IMR-90 (cell line): Measurements from ENCODE around the gene PLPP4. TPM values are rescaled to one million over a fixed set of nuclear protein-coding genes. Genes with fewer than 3 reads are reported as not detected.

Experiments used
- ATAC-seq: fragments of 200-7000 bp; cut with Tn5 transposase; 2 replicates; pipeline ENCODE4 v1.9.1; 2020; ENCODE audit warnings: low read depth, mild to moderate bottlenecking, moderate library complexity
- BruUV-seq: library from RNA; stranded (reverse); fragments of 400-500 nt; replicated peaks from 2 replicates; lab custom pipeline; 2021; lab: Mats Ljungman, UMichigan
- CTCF ChIA-PET: fragments of 300-600 bp; formaldehyde crosslinking; extraction: SDS; loops from one replicate; lab custom pipeline; 2021; ENCODE audit warnings: antibody characterized with exemption; lab: Yijun Ruan, JAX
- POLR2A ChIA-PET: fragments of 300-600 bp; sonication (Branson Sonifier 250); formaldehyde crosslinking; loops from one replicate; lab custom pipeline; 2022; ENCODE audit warnings: antibody characterized with exemption; ENCODE audit not compliant: unreplicated experiment; lab: Charles Lee
- DNase-seq: peaks from one replicate; pipeline ENCODE4 v3.0.0; 2013
- H2AFZ ChIP-seq: replicated peaks from 2 replicates; pipeline ENCODE3; 2013; ENCODE audit warnings: low read length, mild to moderate bottlenecking; ENCODE audit not compliant: poor library complexity
- H2AK5ac ChIP-seq: 2 replicates; pipeline ENCODE4 v1.6.1; 2013; ENCODE audit warnings: low read depth, low read length, inconsistent platforms
- H2AK9ac ChIP-seq: replicated peaks from 2 replicates; pipeline ENCODE3; 2013; ENCODE audit warnings: mild to moderate bottlenecking, low read depth, low read length, moderate library complexity; ENCODE audit not compliant: poor library complexity
- H2BK120ac ChIP-seq: 2 replicates; pipeline ENCODE4 v1.6.1; 2013; ENCODE audit warnings: low read depth, low read length, inconsistent platforms
- H2BK15ac ChIP-seq: 3 replicates; pipeline ENCODE4 v1.6.1; 2013; ENCODE audit warnings: low read depth, low read length, inconsistent platforms
- H2BK20ac ChIP-seq: 2 replicates; pipeline ENCODE4 v1.6.1; 2013; ENCODE audit warnings: low read depth, mild to moderate bottlenecking, inconsistent platforms, low read length, moderate library complexity
- H2BK5ac ChIP-seq: 2 replicates; pipeline ENCODE4 v1.6.1; 2013; ENCODE audit warnings: mild to moderate bottlenecking, low read depth, low read length, inconsistent platforms; ENCODE audit not compliant: poor library complexity, severe bottlenecking
- H3K14ac ChIP-seq: replicated peaks from 2 replicates; pipeline ENCODE4 v1.6.1; 2013; ENCODE audit warnings: low read depth, low read length, inconsistent platforms
- H3K18ac ChIP-seq: 2 replicates; pipeline ENCODE4 v1.6.1; 2013; ENCODE audit warnings: low read depth, low read length, control low read depth
- H3K23ac ChIP-seq: 2 replicates; pipeline ENCODE4 v1.6.1; 2013; ENCODE audit warnings: low read depth, low read length, inconsistent platforms
- H3K27ac ChIP-seq: 2 replicates; pipeline ENCODE4 v1.5.1; 2013; ENCODE audit warnings: mild to moderate bottlenecking, control low read depth, low read length; ENCODE audit not compliant: insufficient read depth
- H3K27me3 ChIP-seq: 2 replicates; pipeline ENCODE4 v1.6.1; 2013; ENCODE audit warnings: low read length; ENCODE audit not compliant: control insufficient read depth, insufficient read depth
- H3K36me3 ChIP-seq: 2 replicates; pipeline ENCODE4 v1.6.1; 2013; ENCODE audit warnings: low read length, mixed read lengths; ENCODE audit not compliant: control insufficient read depth, insufficient read depth
- H3K4ac ChIP-seq: 2 replicates; pipeline ENCODE4 v1.6.1; 2013; ENCODE audit warnings: low read depth, low read length, inconsistent platforms
- H3K4me1 ChIP-seq: 2 replicates; pipeline ENCODE4 v1.6.1; 2013; ENCODE audit warnings: low read length, mixed read lengths; ENCODE audit not compliant: control insufficient read depth, insufficient read depth
- H3K4me2 ChIP-seq: 2 replicates; pipeline ENCODE4 v1.6.1; 2013; ENCODE audit warnings: low read depth, mild to moderate bottlenecking, control low read depth, low read length, moderate library complexity
- H3K4me3 ChIP-seq: 2 replicates; pipeline ENCODE4 v1.5.1; 2013; ENCODE audit warnings: low read depth, mild to moderate bottlenecking, control low read depth, low read length, moderate library complexity; ENCODE audit not compliant: insufficient read depth
- H3K56ac ChIP-seq: 2 replicates; pipeline ENCODE4 v1.6.1; 2013; ENCODE audit warnings: low read length, inconsistent platforms; ENCODE audit not compliant: insufficient read depth; ENCODE audit errors: extremely low read depth
- H3K79me1 ChIP-seq, 2 experiments: 2 replicates each; pipeline ENCODE4 v1.6.1; 2013; ENCODE audit warnings: low read length in 2 of 2, inconsistent platforms in 1 of 2, low read depth in 1 of 2
- H3K9ac ChIP-seq: 2 replicates; pipeline ENCODE4 v1.6.1; 2013; ENCODE audit warnings: low read depth, low read length, control low read depth
- H3K9me1 ChIP-seq: 2 replicates; pipeline ENCODE4 v1.6.1; 2013; ENCODE audit warnings: low read length, inconsistent platforms; ENCODE audit not compliant: insufficient read depth
- H3K9me3 ChIP-seq: 2 replicates; pipeline ENCODE4 v1.6.1; 2013; ENCODE audit warnings: low read length; ENCODE audit not compliant: control insufficient read depth, insufficient read depth
- H4K20me1 ChIP-seq: 2 replicates; pipeline ENCODE4 v1.6.1; 2013; ENCODE audit warnings: low read length, inconsistent platforms; ENCODE audit not compliant: insufficient read depth
- H4K5ac ChIP-seq: 2 replicates; pipeline ENCODE4 v1.6.1; 2013; ENCODE audit warnings: mild to moderate bottlenecking, low read depth, low read length, control low read depth
- H4K8ac ChIP-seq, 2 experiments: 2 replicates each; pipeline ENCODE4 v1.6.1; 2013; ENCODE audit warnings: low read depth in 2 of 2, low read length in 2 of 2, control low read depth in 1 of 2, inconsistent platforms in 1 of 2
- H4K91ac ChIP-seq: 2 replicates; pipeline ENCODE4 v1.6.1; 2013; ENCODE audit warnings: low read depth, low read length, inconsistent platforms; ENCODE audit not compliant: insufficient read depth
- BHLHE40 ChIP-seq: fragments of 150-350 bp; IDR thresholded peaks from 2 replicates; pipeline ENCODE4 v1.6.1; 2016; ENCODE audit warnings: mild to moderate bottlenecking, low read depth, low read length
- CEBPB ChIP-seq: IDR thresholded peaks from 2 replicates; pipeline ENCODE4 v1.6.1; 2012; ENCODE audit warnings: low read depth, low read length, improper control_type of control experiment
- CHD1 ChIP-seq: IDR thresholded peaks from 2 replicates; pipeline ENCODE4 v1.6.1; 2012; ENCODE audit warnings: low read depth, low read length, improper control_type of control experiment
- CTCF ChIP-seq: conservative IDR thresholded peaks from 2 replicates; pipeline ENCODE4 v1.5.1; 2012; ENCODE audit warnings: mild to moderate bottlenecking, low read depth, low read length, improper control_type of control experiment
- FOS ChIP-seq: fragments of 150-350 bp; IDR thresholded peaks from 2 replicates; pipeline ENCODE4 v1.6.1; 2016; ENCODE audit warnings: low read depth, low read length
- MAFK ChIP-seq: IDR thresholded peaks from 2 replicates; pipeline ENCODE4 v1.6.1; 2012; ENCODE audit warnings: low read depth, low read length, improper control_type of control experiment
- MAZ ChIP-seq: IDR thresholded peaks from 2 replicates; pipeline ENCODE4 v1.6.1; 2012; ENCODE audit warnings: low read depth, mild to moderate bottlenecking, low read length, improper control_type of control experiment, moderate library complexity, borderline replicate concordance
- MXI1 ChIP-seq: IDR thresholded peaks from 2 replicates; pipeline ENCODE4 v1.6.1; 2012; ENCODE audit warnings: low read depth, mild to moderate bottlenecking, low read length, moderate library complexity, borderline replicate concordance
- NFE2L2 ChIP-seq: fragments of 150-350 bp; IDR thresholded peaks from 2 replicates; pipeline ENCODE4 v1.6.1; 2016; ENCODE audit warnings: low read depth, mild to moderate bottlenecking, low read length
- POLR2A ChIP-seq: IDR thresholded peaks from 2 replicates; pipeline ENCODE4 v1.6.1; 2012; ENCODE audit warnings: mild to moderate bottlenecking, low read depth, low read length
- RAD21 ChIP-seq: IDR thresholded peaks from 2 replicates; pipeline ENCODE4 v1.6.1; 2012; ENCODE audit warnings: low read length, improper control_type of control experiment
- RCOR1 ChIP-seq: IDR thresholded peaks from 2 replicates; pipeline ENCODE4 v1.6.1; 2012; ENCODE audit warnings: mild to moderate bottlenecking, low read length, improper control_type of control experiment; ENCODE audit not compliant: insufficient replicate concordance
- RFX5 ChIP-seq: IDR thresholded peaks from 2 replicates; pipeline ENCODE4 v1.8.0; 2012; ENCODE audit warnings: low read depth, mild to moderate bottlenecking, low read length, moderate library complexity
- SMC3 ChIP-seq: fragments of 150-350 bp; IDR thresholded peaks from 2 replicates; pipeline ENCODE4 v1.6.1; 2016; ENCODE audit warnings: low read depth, mild to moderate bottlenecking, antibody characterized with exemption, low read length, moderate library complexity
- dilution Hi-C: fragments of 300-500 bp; cut with HindIII; formaldehyde crosslinking; loops from one replicate; pipeline ENCODE4 v1.14.3; 2018; ENCODE audit warnings: low sequenced_read_pairs; ENCODE audit not compliant: unreplicated experiment
- in situ Hi-C: fragments of 300-500 bp; cut with MboI; formaldehyde crosslinking; loops from 3 replicates; pipeline ENCODE4 v1.14.3; 2019; ENCODE audit warnings: low sequenced_read_pairs, inconsistent platforms, mixed read lengths
- intact Hi-C: fragments of 100-400 bp; cut with micrococcal nuclease; formaldehyde crosslinking; loops from 2 replicates; pipeline ENCODE4 v1.10.0; 2022
- polyA plus RNA-seq, 3 experiments: library from polyadenylated mRNA; depleted of rRNA; stranded (reverse); fragments of >200 nt; gene quantifications; 2 replicates each; pipeline ENCODE4 v1.2.3, GENCODE V29; 2012; ENCODE audit warnings: low replicate concordance in 1 of 3
- total RNA-seq: library from RNA; depleted of rRNA; stranded (reverse); fragments of >200 nt; gene quantifications from 2 replicates; pipeline ENCODE4 v1.2.3, GENCODE V29; 2012
- TF ChIP-seq, protein P1 (sequence below): fragments of 150-350 bp; IDR thresholded peaks from 2 replicates; pipeline ENCODE4 v1.6.1; 2017; ENCODE audit warnings: mild to moderate bottlenecking, antibody characterized with exemption, low read length, low read depth
- TF ChIP-seq, protein P2 (sequence below): fragments of 150-350 bp; IDR thresholded peaks from 2 replicates; pipeline ENCODE4 v1.6.1; 2016; ENCODE audit warnings: low read depth, mild to moderate bottlenecking, low read length, moderate library complexity, borderline replicate concordance

PLPP4 gene
- total and polyA plus RNA-seq, 2 of the 4 experiments (the other 2 are of a cell fraction): 0.18 to 0.60 TPM

- H4K5ac ChIP-seq: no peak overlapping the region
- DNase-seq (no peak), ATAC-seq (no peak)
- dilution Hi-C loops (no loop called here), intact Hi-C loops (no loop called here), in situ Hi-C loops (no loop called here)
- H3K14ac ChIP-seq: no peak overlapping the region
- H2AK5ac ChIP-seq: no peak overlapping the region
- no peak overlapping the region for H2AK9ac ChIP-seq
- no peak overlapping the region for H3K4me3 ChIP-seq
- H2BK15ac ChIP-seq: no peak overlapping the region
- H3K56ac ChIP-seq: no peak overlapping the region
- H3K23ac ChIP-seq: no peak overlapping the region
- H2BK5ac ChIP-seq: no peak overlapping the region
- ChIA-PET CTCF (no interaction called here), POLR2A (no interaction called here)
- peaks cover 21% of the 10 kb centered on the region for H3K9me3 ChIP-seq
- H4K91ac ChIP-seq: no peak overlapping the region
- no peaks in the 10 kb centered on the region for H3K79me1 ChIP-seq
- no TSS peak for BruUV-seq
- no peak overlapping the region for H3K27ac ChIP-seq
- no peaks in the 10 kb centered on the region for H3K4me1 ChIP-seq
- H3K18ac ChIP-seq: no peak overlapping the region
- no peak overlapping the region for H3K4ac ChIP-seq
- H2BK120ac ChIP-seq: no peak overlapping the region
- TF ChIP-seq, protein P1, sequence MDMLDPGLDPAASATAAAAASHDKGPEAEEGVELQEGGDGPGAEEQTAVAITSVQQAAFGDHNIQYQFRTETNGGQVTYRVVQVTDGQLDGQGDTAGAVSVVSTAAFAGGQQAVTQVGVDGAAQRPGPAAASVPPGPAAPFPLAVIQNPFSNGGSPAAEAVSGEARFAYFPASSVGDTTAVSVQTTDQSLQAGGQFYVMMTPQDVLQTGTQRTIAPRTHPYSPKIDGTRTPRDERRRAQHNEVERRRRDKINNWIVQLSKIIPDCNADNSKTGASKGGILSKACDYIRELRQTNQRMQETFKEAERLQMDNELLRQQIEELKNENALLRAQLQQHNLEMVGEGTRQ: no peak
- TF ChIP-seq MXI1: no peak
- no peak for TF ChIP-seq MAFK
- no peak for TF ChIP-seq CTCF
- TF ChIP-seq NFE2L2: no peak
- TF ChIP-seq, protein P2, sequence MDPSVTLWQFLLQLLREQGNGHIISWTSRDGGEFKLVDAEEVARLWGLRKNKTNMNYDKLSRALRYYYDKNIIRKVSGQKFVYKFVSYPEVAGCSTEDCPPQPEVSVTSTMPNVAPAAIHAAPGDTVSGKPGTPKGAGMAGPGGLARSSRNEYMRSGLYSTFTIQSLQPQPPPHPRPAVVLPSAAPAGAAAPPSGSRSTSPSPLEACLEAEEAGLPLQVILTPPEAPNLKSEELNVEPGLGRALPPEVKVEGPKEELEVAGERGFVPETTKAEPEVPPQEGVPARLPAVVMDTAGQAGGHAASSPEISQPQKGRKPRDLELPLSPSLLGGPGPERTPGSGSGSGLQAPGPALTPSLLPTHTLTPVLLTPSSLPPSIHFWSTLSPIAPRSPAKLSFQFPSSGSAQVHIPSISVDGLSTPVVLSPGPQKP: no peak
- no peak for TF ChIP-seq CHD1
- no peak for TF ChIP-seq BHLHE40
- TF ChIP-seq FOS: no peak
- TF ChIP-seq SMC3: no peak
- TF ChIP-seq RCOR1: no peak
- TF ChIP-seq RAD21: no peak
- no peak for TF ChIP-seq POLR2A
- no peak for TF ChIP-seq CEBPB
- TF ChIP-seq MAZ: no peak
- TF ChIP-seq RFX5: no peak
- H3K4me2 ChIP-seq: no peak overlapping the region
- no peaks in the 10 kb centered on the region for H3K9me1 ChIP-seq
- H3K27me3 ChIP-seq: no peaks in the 10 kb centered on the region
- H2BK20ac ChIP-seq: no peak overlapping the region
- H4K8ac ChIP-seq: no peak overlapping the region
- H4K20me1 ChIP-seq: no peaks in the 10 kb centered on the region
- no peak overlapping the region for H2AFZ ChIP-seq
- H3K36me3 ChIP-seq: no peaks in the 10 kb centered on the region
- H3K9ac ChIP-seq: no peak overlapping the region
Measured at GRCh38 chr10:120571266-120571665, 114.2 kb downstream of the PLPP4 start.
